Measurements from ENCODE around the gene MRRF.

DNA sequence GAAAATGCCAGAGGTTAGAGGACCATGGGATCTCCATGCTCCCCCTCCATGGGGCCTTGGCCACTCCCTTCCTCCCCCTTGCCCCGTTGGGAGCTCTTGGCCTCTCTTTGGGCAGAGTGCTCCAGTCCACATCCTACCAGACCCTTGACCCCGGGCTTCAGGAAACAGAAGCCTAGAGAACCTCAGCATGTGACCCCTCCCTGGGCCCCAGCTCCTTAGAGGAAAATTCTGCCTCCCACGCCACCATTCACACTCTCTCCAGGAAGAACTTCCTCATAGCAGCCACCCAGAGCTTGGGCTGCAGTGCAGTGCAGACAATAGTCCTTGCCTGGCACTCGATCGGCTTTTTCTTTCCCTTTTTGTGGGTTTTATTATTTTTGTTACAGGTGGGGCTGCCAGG, 41.9 kb upstream of the MRRF start:
- TF ChIP-seq ZNF274 (IDR thresholded peaks at IDR 0.05; ENCODE audit: low read depth, low read length) (no peak), SUZ12 (IDR thresholded peaks at IDR 0.05; ENCODE audit: extremely low read depth, insufficient read depth, insufficient read length) (no peak), YY1 (IDR thresholded peaks at IDR 0.05; ENCODE audit: insufficient read depth, insufficient read length) (no peak)
